HG03342 (cell line): Measurements from ENCODE around the gene MYBPC3.

Source experiments
- ATAC-seq: cut with Tn5 transposase; IDR thresholded peaks from one replicate; pipeline ENCODE4 v1.9.1; 2021; ENCODE audit warnings: mild to moderate bottlenecking, moderate library complexity; ENCODE audit not compliant: unreplicated experiment

Gene MYBPC3

GRCh38 chr11:47352556-47352955 is at the start of gene MYBPC3:
MYBPC3 (minus strand) TSS chr11:47352702; CDS start chr11:47352647, 55 bp downstream.
- ATAC-seq, result no peak

DNA sequence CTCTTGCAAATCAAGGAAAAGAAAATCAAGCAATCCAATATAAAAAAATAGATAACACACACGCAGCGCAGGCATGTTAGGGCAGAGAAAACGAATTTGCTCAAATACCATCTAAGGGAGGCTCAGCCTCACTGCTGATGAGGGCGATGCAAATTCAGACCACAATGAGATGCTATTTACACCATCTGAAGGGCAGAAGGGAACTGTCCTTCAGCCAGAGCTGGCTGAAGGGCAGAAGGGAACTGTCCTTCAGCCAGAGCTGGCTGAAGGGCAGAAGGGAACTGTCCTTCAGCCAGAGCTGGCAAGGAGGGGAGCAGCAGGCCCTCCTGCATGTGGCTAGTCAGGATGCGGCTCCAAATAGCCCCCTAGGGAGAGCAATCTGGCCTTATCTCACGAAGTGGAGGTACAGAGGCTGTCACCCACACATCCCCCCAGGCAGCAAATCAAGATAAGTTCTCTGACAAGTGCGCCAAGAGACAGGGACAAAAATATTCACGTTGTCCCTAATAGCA is 48.3 kb upstream of the MYBPC3 start:
- peak; percentile 72 for ATAC-seq

- peak; percentile 41 for ATAC-seq
These were observed 47.6 kb upstream of the MYBPC3 start for GRCh38 chr11:47399860-47400767.

DNA sequence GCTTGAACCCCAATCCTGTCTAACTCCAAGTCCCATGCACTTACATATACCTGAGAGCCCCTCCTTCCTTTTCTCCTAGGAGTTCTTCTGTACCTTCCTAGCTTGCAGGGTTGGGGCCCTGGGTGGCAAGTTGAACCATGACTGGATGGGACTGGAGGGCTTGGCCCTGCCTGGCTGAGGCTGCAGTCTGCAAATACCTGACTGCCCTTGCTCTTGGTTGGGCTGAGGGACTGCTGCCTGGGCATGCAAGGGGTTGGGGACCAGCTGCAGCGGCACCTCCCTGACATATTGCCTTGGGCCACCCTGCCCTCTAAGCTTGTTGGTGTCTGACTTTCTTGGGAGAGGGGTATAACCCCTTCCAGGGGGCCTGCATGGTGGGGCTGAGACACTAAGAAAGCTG is 46.0 kb upstream of the MYBPC3 start:
- no peak for ATAC-seq

GRCh38 chr11:47398011-47398410 is 45.5 kb upstream of the MYBPC3 start:
- no peak for ATAC-seq

GRCh38 chr11:47396049-47396320 is 43.5 kb upstream of the MYBPC3 start:
- no peak for ATAC-seq

DNA sequence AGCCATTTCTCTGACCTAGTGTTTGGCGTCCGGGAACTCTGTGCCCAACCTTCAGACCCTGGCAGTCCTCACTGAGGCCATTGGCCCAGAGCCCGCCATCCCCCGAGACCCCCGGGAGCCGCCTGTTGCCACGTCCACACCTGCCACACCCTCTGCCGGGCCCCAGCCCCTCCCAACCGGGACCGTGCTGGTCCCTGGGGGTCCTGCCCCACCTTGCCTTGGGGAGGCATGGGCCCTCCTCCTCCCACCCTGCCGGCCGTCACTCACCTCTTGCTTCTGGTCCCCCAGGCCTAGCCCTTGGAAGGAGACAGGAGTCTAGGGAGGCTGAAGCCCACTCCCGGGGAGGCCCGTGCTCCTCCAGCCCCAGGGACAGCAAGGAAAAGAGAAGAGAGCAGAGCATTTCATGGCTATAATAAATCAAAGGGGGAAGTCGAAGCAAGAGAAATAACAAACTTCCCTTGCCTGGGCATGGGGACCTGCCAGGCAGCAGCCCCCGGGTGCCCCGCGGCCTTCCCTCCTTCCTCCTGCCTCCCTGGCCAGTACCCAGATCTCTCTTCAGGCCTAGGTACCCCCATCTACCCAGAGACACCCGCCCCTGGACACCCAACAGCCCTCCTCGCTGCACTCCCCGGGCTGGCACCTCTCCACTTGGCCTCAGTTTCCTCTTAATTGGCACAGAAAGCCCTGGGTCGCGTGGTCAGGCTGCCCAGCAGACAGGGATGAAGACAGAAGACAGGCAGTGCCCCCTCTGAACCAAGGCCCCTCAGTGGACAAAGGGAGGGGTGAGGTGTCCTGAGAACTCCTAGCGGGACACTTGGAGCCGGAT is 42.9 kb upstream of the MYBPC3 start:
- no peak for ATAC-seq

DNA sequence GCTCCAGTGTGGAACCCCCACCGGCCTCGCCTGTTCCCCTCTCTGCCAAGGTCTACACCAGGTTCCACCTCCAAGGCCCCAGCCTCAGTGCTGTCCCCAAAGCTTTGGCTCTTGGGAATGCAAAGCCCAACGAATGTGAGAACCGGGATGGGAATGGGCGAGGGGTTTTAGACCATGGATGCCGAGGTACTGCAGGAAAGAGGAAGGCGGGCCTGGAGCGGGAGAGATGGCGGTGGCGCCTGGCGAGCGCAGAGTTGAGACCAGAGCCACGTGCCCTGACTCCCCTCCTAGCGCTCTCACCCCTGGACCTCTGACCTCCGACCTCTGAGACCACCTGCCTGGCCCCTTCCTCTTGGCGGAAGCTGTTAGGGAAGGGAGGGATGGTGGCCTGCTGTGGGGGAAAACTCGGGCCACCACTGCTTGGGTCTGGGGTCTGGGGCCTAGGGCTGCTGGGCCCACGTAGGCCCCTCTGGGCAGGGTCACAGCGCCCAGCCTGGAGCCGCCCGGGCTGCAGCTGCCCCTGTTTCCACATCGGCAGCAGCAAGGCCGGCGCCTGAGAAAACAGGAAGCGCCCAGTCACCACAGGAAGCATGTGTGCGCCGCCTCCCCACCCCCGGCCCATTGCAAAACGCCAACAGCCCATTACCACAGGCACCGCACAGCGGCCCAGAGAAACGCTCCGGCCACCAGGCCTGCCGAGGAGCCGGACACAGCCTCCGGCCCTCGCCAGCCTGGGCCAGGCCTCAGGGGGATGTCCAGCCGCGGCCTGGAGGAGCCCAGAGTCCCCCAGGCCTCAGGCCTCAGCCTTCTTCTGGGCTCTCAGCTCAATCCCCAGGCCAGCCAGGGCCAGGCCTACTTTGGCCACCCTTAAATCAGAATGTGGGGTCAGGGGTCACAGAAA is 42.1 kb upstream of the MYBPC3 start:
- peak; percentile 70 for ATAC-seq

DNA sequence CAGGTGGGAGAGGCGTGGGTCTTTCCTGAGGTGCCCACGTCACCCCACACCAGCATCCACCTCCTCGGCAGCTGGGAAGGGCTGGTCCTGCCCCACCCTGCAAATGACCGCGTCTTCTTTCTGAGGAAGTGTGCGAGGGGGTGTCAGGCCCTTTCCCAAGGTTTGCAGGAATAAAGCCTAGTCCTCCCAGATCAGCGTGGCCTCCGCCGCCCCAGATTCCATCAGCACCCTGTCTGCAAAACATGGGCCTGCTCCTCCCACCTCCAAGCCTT is 41.5 kb upstream of the MYBPC3 start:
- no peak for ATAC-seq

DNA sequence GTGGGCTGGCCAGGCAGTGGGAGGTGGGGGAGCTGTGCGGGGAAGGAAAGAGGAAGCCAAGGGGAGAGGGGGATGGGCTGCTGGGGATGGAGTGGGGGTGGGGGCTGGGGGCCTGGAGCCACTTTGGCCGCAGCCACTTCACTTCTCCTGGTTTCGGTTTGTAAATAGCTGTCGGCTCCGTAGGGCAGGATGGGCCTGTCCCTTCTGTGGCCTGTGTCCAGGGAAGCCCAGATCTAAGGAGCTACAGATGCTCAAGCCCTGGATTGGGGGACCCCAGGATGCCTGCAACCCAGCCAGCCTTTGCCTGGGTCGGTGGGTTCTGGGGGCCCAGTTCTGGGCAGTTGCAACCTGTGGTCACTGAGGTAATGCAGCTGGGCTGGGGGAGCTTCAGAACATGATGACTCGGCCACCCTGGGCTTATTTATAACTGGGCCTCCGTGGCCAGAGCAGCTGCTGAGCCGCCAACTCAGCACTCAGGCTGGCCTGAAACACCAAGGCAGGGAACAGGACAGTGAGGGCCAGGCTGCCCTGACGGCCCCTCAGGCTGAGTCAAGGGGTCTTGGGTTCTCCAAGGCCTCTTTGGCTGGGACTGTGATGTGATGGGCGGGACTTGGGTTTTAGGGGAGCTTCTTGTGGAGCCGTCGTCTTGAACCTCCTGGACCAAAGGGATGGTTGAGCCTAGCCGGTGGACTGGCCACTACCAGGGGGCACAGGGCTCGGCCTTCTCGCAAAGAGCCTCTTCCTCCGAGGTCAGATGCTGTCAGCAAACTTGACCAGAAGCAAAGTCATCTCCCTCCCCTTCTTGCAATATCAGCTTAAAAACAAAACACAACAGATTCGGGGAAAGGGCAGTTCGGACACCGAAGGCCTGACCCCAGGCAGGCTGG is 40.9 kb upstream of the MYBPC3 start:
- no peak for ATAC-seq

DNA sequence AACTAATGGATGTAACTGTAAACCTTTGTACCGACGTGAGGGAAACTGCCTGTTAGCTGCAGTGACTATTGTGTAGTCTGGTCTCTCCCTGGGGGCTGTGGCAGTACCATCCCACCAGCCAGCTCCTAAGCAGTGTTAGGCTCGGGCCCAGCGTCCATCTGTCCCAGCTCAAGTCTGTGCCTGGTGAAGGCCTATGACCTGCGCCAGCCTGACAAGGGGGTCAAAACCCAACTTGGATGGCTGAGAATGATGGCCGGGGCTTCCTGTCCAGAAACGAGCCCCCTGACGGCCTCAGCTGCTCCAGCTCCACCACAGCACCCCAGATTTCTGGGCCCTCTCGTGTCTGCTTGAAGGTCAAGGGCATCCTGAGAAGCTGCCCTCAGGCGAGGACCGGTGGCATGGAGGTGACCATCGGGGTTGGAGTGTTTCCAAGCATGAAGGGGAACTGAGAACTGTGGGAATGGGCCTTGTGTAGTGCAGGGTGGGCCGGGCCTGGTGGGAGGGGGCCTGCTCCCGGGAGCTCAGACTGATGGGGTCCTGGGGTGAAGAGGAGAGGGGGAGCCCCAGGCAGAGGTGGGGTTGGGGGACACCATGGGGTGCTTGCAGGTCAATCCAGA is 40.2 kb upstream of the MYBPC3 start:
- no peak for ATAC-seq

DNA sequence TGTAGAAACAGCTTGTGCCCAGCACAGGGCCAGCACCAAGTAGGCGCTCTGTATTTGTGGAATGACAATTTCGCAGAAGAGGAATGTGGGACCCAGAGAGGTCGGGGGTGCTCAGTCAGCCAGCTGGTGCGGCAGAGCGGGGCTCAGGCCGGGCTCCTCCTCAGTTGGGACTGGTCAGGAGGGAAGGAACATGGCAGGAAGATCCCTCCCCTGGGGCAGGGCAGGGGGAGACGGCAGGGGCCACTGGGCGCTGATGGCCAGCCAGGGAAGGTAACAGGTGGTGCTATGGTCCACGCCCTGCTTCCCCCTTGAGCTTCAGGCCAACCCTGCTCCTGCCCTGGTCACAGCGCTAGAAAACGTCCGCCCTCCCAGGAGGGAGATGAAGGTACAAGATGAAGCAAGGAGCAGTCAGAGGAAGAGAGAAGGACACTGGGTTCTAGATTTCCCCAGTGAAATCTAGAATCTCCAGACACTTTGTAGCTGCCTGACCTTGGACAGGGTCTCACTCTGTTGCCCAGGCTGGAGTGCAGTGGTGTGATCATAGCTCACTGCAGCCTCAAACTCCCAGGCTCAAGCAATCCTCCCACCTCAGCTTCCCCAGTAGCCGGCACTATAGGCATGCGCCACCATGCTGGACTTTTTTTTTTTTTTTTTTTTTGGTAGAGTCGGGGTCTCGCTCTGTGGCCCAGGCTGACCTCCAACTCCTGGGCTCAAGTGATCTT is 39.4 kb upstream of the MYBPC3 start:
- no peak for ATAC-seq

DNA sequence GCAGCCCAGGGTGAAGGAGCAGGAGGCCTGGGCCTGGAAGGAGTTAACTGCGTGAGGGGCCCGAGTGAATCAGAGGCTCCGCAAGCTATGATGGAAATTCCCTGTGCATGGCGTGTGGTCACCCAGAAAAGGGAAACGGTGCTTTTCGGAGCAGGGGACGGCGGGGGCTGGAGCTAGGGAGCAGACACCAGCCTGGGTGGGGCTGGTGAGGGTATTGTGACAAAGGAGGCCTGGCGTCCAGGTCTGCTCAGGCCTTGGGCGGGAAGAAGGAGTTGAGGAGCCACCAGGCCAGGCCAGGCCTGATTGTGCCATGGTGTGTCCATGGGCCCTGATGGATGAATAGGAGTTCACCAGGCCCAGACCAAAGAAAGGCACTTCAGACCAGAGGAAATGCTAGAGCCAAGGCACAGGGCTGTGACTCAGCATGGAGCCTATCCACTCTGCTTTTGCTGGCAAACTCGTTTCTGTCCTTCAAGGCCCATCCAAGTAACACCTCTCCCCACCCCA is 38.6 kb upstream of the MYBPC3 start:
- ATAC-seq, result no peak

DNA sequence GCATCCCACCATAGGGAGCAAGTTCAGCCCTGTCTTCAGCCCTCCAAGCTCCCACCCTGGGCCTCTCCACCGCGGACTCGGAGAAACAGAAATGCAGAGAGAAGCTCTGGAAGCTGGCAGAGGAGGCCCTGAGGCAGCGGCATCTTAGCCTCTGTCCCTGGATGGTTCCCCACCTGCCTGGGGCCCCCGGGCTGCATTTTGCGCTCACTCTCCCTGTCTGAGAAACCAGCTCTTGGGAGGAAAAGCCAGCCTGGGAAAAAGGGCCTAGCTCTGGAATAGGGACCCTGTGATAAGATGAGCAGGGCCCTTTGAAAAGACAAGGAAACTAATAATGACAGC is 37.9 kb upstream of the MYBPC3 start:
- no peak for ATAC-seq

- ATAC-seq, result no peak
These were observed 37.3 kb upstream of the MYBPC3 start for GRCh38 chr11:47389577-47390421.

- ATAC-seq, result no peak
These were observed 36.4 kb upstream of the MYBPC3 start for GRCh38 chr11:47388697-47389576.
